ENCODE measurements around the gene TIPRL. TPM values are rescaled to one million over a fixed set of nuclear protein-coding genes. Genes with fewer than 3 reads are reported as not detected.
"Not testable (repeated sequence)": the region's sequence is repeated elsewhere in the genome, so short reads cannot be mapped to it uniquely, and the experiment has no call there.

TIPRL gene
- total and polyA plus RNA-seq, 11 donors = 11.8 to 39.4 (median 32.7) TPM

- DNase-seq = no peak
- TF ChIP-seq POLR2A (IDR thresholded peaks at IDR 0.05) (no peak), CTCF (IDR thresholded peaks at IDR 0.05) (no peak)
- Histone ChIP-seq H3K4me3 (no peak overlapping the region), H3K27me3 (no peaks in the 10 kb centered on the region), H3K36me3 (peaks cover 0 to 92% (median 76%) of the 10 kb centered on the region in 9 donors), H3K9me3 (no peaks in the 10 kb centered on the region), H3K4me1 (no peaks in the 10 kb centered on the region), H3K27ac (no peak overlapping the region)
- ATAC-seq = no peak
- intact Hi-C loops (cut with DNase I) = no loop called here
- whole genome bisulfite sequencing, 4 donors = 46 to 57% (median 54%) methylated on average over 3 of the region's 3 CpGs
These were observed 20.3 kb downstream of the TIPRL start for GRCh38 chr1:168199056-168199455.

- 79 to 91% (median 85%) methylated on average over 1 of the region's 1 CpG for WGBS, 4 donors
- Histone ChIP-seq H3K9me3 (peaks cover 0 to 7% (median 0%) of the 10 kb centered on the region in 12 donors), H3K36me3 (peaks cover 0 to 51% (median 41%) of the 10 kb centered on the region in 9 donors), H3K4me3 (no peak overlapping the region), H3K27ac (no peak overlapping the region), H3K4me1 (no peaks in the 10 kb centered on the region), H3K27me3 (no peaks in the 10 kb centered on the region)
- DNase-seq (no peak), ATAC-seq (peak in 1 of 4 donors; percentile 63)
- intact Hi-C loops (cut with DNase I) = no loop called here
- TF ChIP-seq CTCF (IDR thresholded peaks at IDR 0.05) = no peak
- no peak for TF ChIP-seq POLR2A (IDR thresholded peaks at IDR 0.05)
These were observed 24.3 kb downstream of the TIPRL start for GRCh38 chr1:168202941-168203654.

GRCh38 chr1:168206111-168206510 lies 27.3 kb downstream of the TIPRL start:
- H3K27me3 ChIP-seq = no peaks in the 10 kb centered on the region
- intact Hi-C loops (cut with DNase I) = no loop called here
- peaks cover 0 to 18% (median 0%) of the 10 kb centered on the region in 12 donors for H3K9me3 ChIP-seq
- H3K27ac ChIP-seq = no peak overlapping the region
- H3K4me3 ChIP-seq = no peak overlapping the region
- TF ChIP-seq CTCF (IDR thresholded peaks at IDR 0.05) (no peak), POLR2A (IDR thresholded peaks at IDR 0.05) (no peak)
- H3K36me3 ChIP-seq = peaks cover 0 to 21% (median 11%) of the 10 kb centered on the region in 9 donors
- ATAC-seq (no peak), DNase-seq (no peak)
- H3K4me1 ChIP-seq = no peaks in the 10 kb centered on the region

- 89 to 99% (median 97%) methylated on average over 20 to 33 of the region's 34 CpGs for WGBS, 4 donors
- H3K4me3 ChIP-seq; H3K4me1 ChIP-seq; H3K27ac ChIP-seq; H3K36me3 ChIP-seq; DNase-seq; H3K27me3 ChIP-seq; ATAC-seq; intact Hi-C loops (cut with DNase I): not testable (repeated sequence)
- H3K9me3 ChIP-seq = peaks cover 0 to 33% (median 2%) of the 10 kb centered on the region in 12 donors
These were observed 28.9 kb downstream of the TIPRL start for GRCh38 chr1:168207673-168208072.

GRCh38 chr1:168210312-168210711 lies 31.6 kb downstream of the TIPRL start:
- intact Hi-C loops (cut with DNase I) = no loop called here
- 72 to 92% (median 86%) methylated on average over 3 of the region's 3 CpGs for WGBS, 4 donors
- TF ChIP-seq POLR2A (IDR thresholded peaks at IDR 0.05) = no peak
- no peak for TF ChIP-seq CTCF (IDR thresholded peaks at IDR 0.05)
- no peak overlapping the region for H3K27ac ChIP-seq
- H3K4me1 ChIP-seq = no peaks in the 10 kb centered on the region
- H3K36me3 ChIP-seq = no peaks in the 10 kb centered on the region
- DNase-seq = no peak
- no peak overlapping the region for H3K4me3 ChIP-seq
- no peak for ATAC-seq
- H3K27me3 ChIP-seq = no peaks in the 10 kb centered on the region
- peaks cover 0 to 47% (median 4%) of the 10 kb centered on the region in 12 donors for H3K9me3 ChIP-seq

Measured in heart left ventricle (tissue), 16 donors.